Liver (tissue), 9 donors: ENCODE data around the gene GAS6. TPM values are rescaled to one million over a fixed set of nuclear protein-coding genes. Genes with fewer than 3 reads are reported as not detected.

Experiments used
- DNase-seq: peaks from one replicate; pipeline ENCODE4 v3.0.0-alpha.2; 2017; ENCODE audit warnings: low spot score
- H3K27ac ChIP-seq, 2 donors: one replicate each; pipeline ENCODE4 v1.7.0; 2013; ENCODE audit warnings: inconsistent platforms in 2 of 2, low read length in 2 of 2, control low read depth in 1 of 2, low read depth in 1 of 2, mild to moderate bottlenecking in 1 of 2
- H3K27me3 ChIP-seq, 4 donors: one replicate each; pipeline versions ENCODE4 v1.6.1 to v1.7.0; 2013; ENCODE audit warnings: low read length in 3 of 4, inconsistent platforms in 1 of 4, mild to moderate bottlenecking in 1 of 4, moderate library complexity in 1 of 4; ENCODE audit not compliant: control insufficient read depth in 4 of 4, insufficient read depth in 4 of 4
- H3K36me3 ChIP-seq, 4 donors: one replicate each; pipeline versions ENCODE4 v1.6.1 to v1.7.0; 2013; ENCODE audit warnings: low read length in 3 of 4, mild to moderate bottlenecking in 3 of 4, low read depth in 1 of 4, moderate library complexity in 1 of 4; ENCODE audit not compliant: control insufficient read depth in 4 of 4, insufficient read depth in 3 of 4
- H3K4me1 ChIP-seq, 4 donors: one replicate each; pipeline versions ENCODE4 v1.6.1 to v1.7.0; 2013; ENCODE audit warnings: low read length in 3 of 4, mild to moderate bottlenecking in 3 of 4, moderate library complexity in 1 of 4; ENCODE audit not compliant: control insufficient read depth in 4 of 4, insufficient read depth in 4 of 4
- H3K4me3 ChIP-seq, 3 donors: one replicate each; pipeline versions ENCODE4 v1.6.1 to v1.7.0; 2013; ENCODE audit warnings: low read length in 3 of 3, control low read depth in 1 of 3, low read depth in 1 of 3, mild to moderate bottlenecking in 1 of 3
- H3K9ac ChIP-seq, 2 donors: one replicate each; pipeline ENCODE4 v1.7.0; 2013; ENCODE audit warnings: low read length in 2 of 2, mild to moderate bottlenecking in 2 of 2, moderate library complexity in 2 of 2, control low read depth in 1 of 2, low read depth in 1 of 2
- H3K9me3 ChIP-seq, 4 donors: one replicate each; pipeline versions ENCODE4 v1.6.1 to v1.7.0; 2013; ENCODE audit warnings: low read length in 3 of 4; ENCODE audit not compliant: control insufficient read depth in 4 of 4
- ATF3 ChIP-seq: IDR thresholded peaks from 2 replicates; pipeline ENCODE4 v1.6.1; 2016; ENCODE audit warnings: antibody characterized with exemption
- CTCF ChIP-seq: fragments of 150-350 bp; IDR thresholded peaks from 2 replicates; pipeline ENCODE4 v1.5.1; 2017; ENCODE audit warnings: improper control_type of control experiment, low read depth, low read length; ENCODE audit not compliant: missing input control
- EGR1 ChIP-seq, 2 donors: IDR thresholded peaks; 2 replicates each; pipeline ENCODE4 v1.6.1; 2016 to 2018; ENCODE audit warnings: antibody characterized with exemption in 2 of 2, low read depth in 2 of 2
- FOXA2 ChIP-seq: IDR thresholded peaks from 2 replicates; pipeline ENCODE4 v1.6.1; 2016; ENCODE audit warnings: antibody characterized with exemption
- GABPA ChIP-seq, 2 donors: IDR thresholded peaks in 1 of 2; conservative IDR thresholded peaks in 1 of 2; 2 replicates each; pipeline ENCODE4 v1.6.1; 2016; ENCODE audit warnings: antibody characterized with exemption in 2 of 2, mild to moderate bottlenecking in 1 of 2, moderate library complexity in 1 of 2
- HNF4A ChIP-seq, 2 donors: conservative IDR thresholded peaks; 2 replicates each; pipeline ENCODE4 v1.6.1; 2016; ENCODE audit warnings: antibody characterized with exemption in 2 of 2, mild to moderate bottlenecking in 2 of 2
- HNF4G ChIP-seq: IDR thresholded peaks from 2 replicates; pipeline ENCODE4 v1.6.1; 2016; ENCODE audit warnings: antibody characterized with exemption
- MAX ChIP-seq: IDR thresholded peaks from 2 replicates; pipeline ENCODE4 v1.6.1; 2016; ENCODE audit warnings: antibody characterized with exemption
- NR2F2 ChIP-seq: IDR thresholded peaks from 2 replicates; pipeline ENCODE4 v1.6.1; 2016; ENCODE audit warnings: antibody characterized with exemption
- RAD21 ChIP-seq, 2 donors: IDR thresholded peaks; 2 replicates each; pipeline ENCODE4 v1.6.1; 2016; ENCODE audit warnings: antibody characterized with exemption in 2 of 2, mild to moderate bottlenecking in 2 of 2
- REST ChIP-seq: IDR thresholded peaks from 2 replicates; pipeline ENCODE4 v1.6.1; 2016; ENCODE audit warnings: antibody characterized with exemption, mild to moderate bottlenecking
- RXRA ChIP-seq, 2 donors: IDR thresholded peaks; 2 replicates each; pipeline ENCODE4 v1.6.1; 2017 to 2018; ENCODE audit warnings: antibody characterized with exemption in 2 of 2, mild to moderate bottlenecking in 1 of 2
- SP1 ChIP-seq: IDR thresholded peaks from 2 replicates; pipeline ENCODE4 v1.6.1; 2018; ENCODE audit warnings: antibody characterized with exemption, mild to moderate bottlenecking
- TAF1 ChIP-seq: conservative IDR thresholded peaks from 2 replicates; pipeline ENCODE4 v1.6.1; 2016; ENCODE audit warnings: antibody characterized with exemption, mild to moderate bottlenecking
- YY1 ChIP-seq: IDR thresholded peaks from 2 replicates; pipeline ENCODE4 v1.6.1; 2016; ENCODE audit warnings: antibody characterized with exemption, mild to moderate bottlenecking
- ZBTB33 ChIP-seq: IDR thresholded peaks from 2 replicates; pipeline ENCODE4 v1.6.1; 2016; ENCODE audit warnings: antibody characterized with exemption
- WGBS: extraction: QIAGEN DNeasy Blood & Tissue Kit; methylation state at CpG from one replicate; pipeline ENCODE4 v1.1.7; 2013; 5-methylcytosine and 5-hydroxymethylcytosine counted together
- polyA plus RNA-seq, 2 donors: library from polyadenylated mRNA; stranded (reverse) in 1 of 2; unstranded in 1 of 2; fragments of 200-250 nt in 1 of 2; fragments of >200 nt in 1 of 2; fragmentation: Nextera tagmentation in 1 of 2; extraction: Ambion mirVana in 1 of 2; gene quantifications; one replicate each; pipeline versions ENCODE4 v1.2.1 to v1.2.3, GENCODE V29; 2013 to 2015
- total RNA-seq, 2 donors: library from RNA; depleted of rRNA; stranded (reverse); fragments of >200 nt; gene quantifications; one replicate each; pipeline ENCODE4 v1.2.3, GENCODE V29; 2014
- donor health status: healthy.
- donor health status: healthy.
- donor health status: healthy.
- donor health status: healthy.
- donor health status: healthy.

The GAS6 gene
- total and polyA plus RNA-seq, 4 donors = 2.5 to 30.2 (median 9.1) TPM

- 78% methylated on average over 1 of the region's 1 CpG for WGBS
- H3K27me3 ChIP-seq = peaks cover 0 to 15% (median 0%) of the 10 kb centered on the region in 4 donors
- no peaks in the 10 kb centered on the region for H3K4me1 ChIP-seq
- DNase-seq = no peak
- no peaks in the 10 kb centered on the region for H3K36me3 ChIP-seq
- no peak overlapping the region for H3K9ac ChIP-seq
- H3K27ac ChIP-seq = no peak overlapping the region
- no peaks in the 10 kb centered on the region for H3K9me3 ChIP-seq
- H3K4me3 ChIP-seq = no peak overlapping the region
- TF ChIP-seq TAF1 = no peak
- no peak for TF ChIP-seq HNF4A (conservative IDR thresholded peaks at IDR 0.05)
- no peak for TF ChIP-seq REST
- no peak for TF ChIP-seq SP1
- no peak for TF ChIP-seq RAD21 (IDR thresholded peaks at IDR 0.05)
- TF ChIP-seq RXRA (IDR thresholded peaks at IDR 0.05) = no peak
- TF ChIP-seq HNF4G = no peak
- no peak for TF ChIP-seq NR2F2
- no peak for TF ChIP-seq GABPA (IDR thresholded peaks at IDR 0.05 in 1 of 2, conservative IDR thresholded peaks at IDR 0.05 in 1 of 2)
- TF ChIP-seq EGR1 (IDR thresholded peaks at IDR 0.05; ENCODE audit: low read depth in 2 of 2) = no peak
- no peak for TF ChIP-seq YY1
- TF ChIP-seq ATF3 = no peak
- TF ChIP-seq FOXA2 = no peak
- TF ChIP-seq CTCF = no peak
- no peak for TF ChIP-seq MAX
- no peak for TF ChIP-seq ZBTB33
Measured at GRCh38 chr13:113895436-113895835, 31.6 kb upstream of the GAS6 start.
